Astrocyte of the spinal cord (primary cell): Measurements from ENCODE around the gene PLEKHN1.

Source experiments
- DNase-seq: peaks from one replicate; pipeline ENCODE4 v3.0.0; 2011; ENCODE audit warnings: low read depth, low spot score
- H3K4me3 ChIP-seq: 2 replicates; pipeline ENCODE4 v1.5.1; 2011; ENCODE audit warnings: low read depth, mild to moderate bottlenecking, low read length, moderate library complexity
- CTCF ChIP-seq: IDR thresholded peaks from 2 replicates; pipeline ENCODE4 v1.5.1; 2012; ENCODE audit warnings: low read depth, mild to moderate bottlenecking, low read length, inconsistent platforms
- in situ Hi-C: cut with HindIII; loops from 2 replicates; pipeline ENCODE4 v1.10.0; 2017; ENCODE audit warnings: low sequenced_read_pairs

PLEKHN1 gene

GRCh38 chr1:930633-931138, 35.6 kb upstream of the PLEKHN1 start:
- no peak for DNase-seq
- in situ Hi-C loops: no loop called here
- no peak for TF ChIP-seq CTCF
- H3K4me3 ChIP-seq: no peak overlapping the region

- DNase-seq: no peak
- in situ Hi-C loops: no loop called here
- no peak for TF ChIP-seq CTCF
Observed at GRCh38 chr1:931380-932172, 34.7 kb upstream of the PLEKHN1 start.

GRCh38 chr1:932173-932510, 34.1 kb upstream of the PLEKHN1 start:
- no peak for TF ChIP-seq CTCF
- DNase-seq: no peak
- in situ Hi-C loops: no loop called here
- no peak overlapping the region for H3K4me3 ChIP-seq

More at GRCh38 chr1:931380-932172, 34.7 kb upstream of the PLEKHN1 start:
- H3K4me3 ChIP-seq: no peak overlapping the region

- in situ Hi-C loops: no loop called here
- no peak for TF ChIP-seq CTCF
- no peak for DNase-seq
- H3K4me3 ChIP-seq: no peak overlapping the region
Observed at GRCh38 chr1:932776-933602, 33.3 kb upstream of the PLEKHN1 start.

- no peak for TF ChIP-seq CTCF
- no peak for DNase-seq
- no peak overlapping the region for H3K4me3 ChIP-seq
- in situ Hi-C loops: no loop called here
Observed at GRCh38 chr1:933603-933940, 32.7 kb upstream of the PLEKHN1 start.

GRCh38 chr1:934991-935750, 31.1 kb upstream of the PLEKHN1 start:
- no peak for TF ChIP-seq CTCF
- H3K4me3 ChIP-seq: no peak overlapping the region
- DNase-seq: no peak
- in situ Hi-C loops: no loop called here
